GM21619 (cell line): Measurements from ENCODE around the gene TBL1XR1.
"Not testable (repeated sequence)": the region's sequence is repeated elsewhere in the genome, so short reads cannot be mapped to it uniquely, and the experiment has no call there.

Source experiments
- ATAC-seq: cut with Tn5 transposase; IDR thresholded peaks from one replicate; pipeline ENCODE4 v1.9.1; 2021; ENCODE audit not compliant: unreplicated experiment

Gene TBL1XR1

GRCh38 chr3:177144922-177145321, 52.4 kb downstream of the TBL1XR1 start:
- ATAC-seq, result peak; percentile 49

GRCh38 chr3:177141899-177142646, 55.2 kb downstream of the TBL1XR1 start:
- ATAC-seq, result no peak

GRCh38 chr3:177141471-177141870, 55.8 kb downstream of the TBL1XR1 start:
- ATAC-seq, result no peak

- not testable (repeated sequence) for ATAC-seq
Measured at GRCh38 chr3:177139220-177139619, 58.1 kb downstream of the TBL1XR1 start.

GRCh38 chr3:177137774-177138705, 59.2 kb downstream of the TBL1XR1 start:
- no peak for ATAC-seq

GRCh38 chr3:177136741-177137140, 60.5 kb downstream of the TBL1XR1 start:
- no peak for ATAC-seq

- no peak for ATAC-seq
Measured at GRCh38 chr3:177135841-177136492, 61.3 kb downstream of the TBL1XR1 start.

GRCh38 chr3:177134816-177135210, 62.5 kb downstream of the TBL1XR1 start:
- no peak for ATAC-seq

GRCh38 chr3:177133860-177134815, 63.1 kb downstream of the TBL1XR1 start:
- ATAC-seq, result no peak

- ATAC-seq, result no peak
Measured at GRCh38 chr3:177131927-177132636, 65.2 kb downstream of the TBL1XR1 start.

- ATAC-seq, result no peak
Measured at GRCh38 chr3:177127008-177127407, 70.3 kb downstream of the TBL1XR1 start.

GRCh38 chr3:177126015-177126773, 71.1 kb downstream of the TBL1XR1 start:
- ATAC-seq, result no peak

GRCh38 chr3:177124882-177125281, 72.4 kb downstream of the TBL1XR1 start:
- ATAC-seq, result no peak

- ATAC-seq, result no peak
Measured at GRCh38 chr3:177123822-177124221, 73.5 kb downstream of the TBL1XR1 start.

- ATAC-seq, result no peak
Measured at GRCh38 chr3:177122183-177122856, 75.0 kb downstream of the TBL1XR1 start.

- ATAC-seq, result no peak
Measured at GRCh38 chr3:177119829-177120228, 77.5 kb downstream of the TBL1XR1 start.

- no peak for ATAC-seq
Measured at GRCh38 chr3:177114253-177114652, 83.0 kb downstream of the TBL1XR1 start.

- ATAC-seq, result no peak
Measured at GRCh38 chr3:177111541-177111949, 85.7 kb downstream of the TBL1XR1 start.
